H1 (cell line): ENCODE measurements around the gene TGFBR2. TPM values are rescaled to one million over a fixed set of nuclear protein-coding genes. Genes with fewer than 3 reads are reported as not detected.

Source experiments
- CTCF ChIA-PET: fragments of 300-600 bp; sonication (Branson Sonifier 250); formaldehyde crosslinking; loops from one replicate; lab custom pipeline; 2021; ENCODE audit not compliant: partially characterized antibody; lab: Charles Lee
- POLR2A ChIA-PET: fragments of 300-600 bp; sonication (Branson Sonifier 250); formaldehyde crosslinking; loops from one replicate; lab custom pipeline; 2021; ENCODE audit warnings: inconsistent platforms; ENCODE audit not compliant: partially characterized antibody; lab: Charles Lee
- DNase-seq, 2 experiments: peaks; one replicate each; pipeline versions ENCODE4 v3.0.0 to v3.0.0-alpha.2; 2010 to 2022; ENCODE audit warnings: low spot score in 2 of 2, low read depth in 1 of 2, mixed read lengths in 1 of 2
- FAIRE-seq: peaks from 2 replicates; lab custom pipeline; 2011; peaks lifted over from hg19 to GRCh38; lab: Jason Lieb, UNC
- H2AFZ ChIP-seq: 2 replicates; pipeline ENCODE4 v1.8.1; 2012; ENCODE audit warnings: low read length, inconsistent platforms
- H2AK5ac ChIP-seq: 2 replicates; pipeline ENCODE4 v1.6.1; 2013; ENCODE audit warnings: low read depth, low read length
- H2BK120ac ChIP-seq: replicated peaks from 2 replicates; pipeline ENCODE3; 2013; ENCODE audit warnings: low read depth, low read length, inconsistent platforms
- H2BK12ac ChIP-seq: 2 replicates; pipeline ENCODE4 v1.6.1; 2013; ENCODE audit warnings: low read depth, low read length
- H2BK15ac ChIP-seq: 2 replicates; pipeline ENCODE4 v1.6.1; 2013; ENCODE audit warnings: low read length
- H2BK20ac ChIP-seq: 2 replicates; pipeline ENCODE4 v1.6.1; 2013; ENCODE audit warnings: low read length
- H2BK5ac ChIP-seq: 2 replicates; pipeline ENCODE4 v1.6.1; 2013; ENCODE audit warnings: low read depth, low read length
- H3K14ac ChIP-seq: 2 replicates; pipeline ENCODE4 v1.6.1; 2013; ENCODE audit warnings: inconsistent platforms; ENCODE audit not compliant: insufficient read length
- H3K18ac ChIP-seq: 2 replicates; pipeline ENCODE4 v1.6.1; 2013; ENCODE audit warnings: low read length; ENCODE audit errors: extremely low read depth
- H3K23ac ChIP-seq: 2 replicates; pipeline ENCODE4 v1.6.1; 2013; ENCODE audit warnings: inconsistent platforms; ENCODE audit not compliant: insufficient read length
- H3K23me2 ChIP-seq: 2 replicates; pipeline ENCODE4 v1.6.1; 2013; ENCODE audit warnings: low read depth, low read length
- H3K27ac ChIP-seq: 2 replicates; pipeline ENCODE4 v1.6.1; 2011; ENCODE audit warnings: low read depth, low read length, inconsistent platforms
- H3K27me3 ChIP-seq, 4 experiments: replicated peaks in 1 of 4; 1 replicate in 1 of 4; 2 replicates in 3 of 4; pipeline versions ENCODE4 v1.6.1 to v1.8.1; 2011 to 2013; ENCODE audit warnings: low read length in 3 of 4, mild to moderate bottlenecking in 3 of 4, inconsistent platforms in 2 of 4, mixed read lengths in 2 of 4, moderate library complexity in 1 of 4; ENCODE audit not compliant: control insufficient read depth in 3 of 4, insufficient read depth in 3 of 4; ENCODE audit errors: extremely low read depth in 1 of 4
- H3K36me3 ChIP-seq, 4 experiments: 2 replicates each; pipeline versions ENCODE4 v1.6.1 to v1.8.1; 2011 to 2013; ENCODE audit warnings: mild to moderate bottlenecking in 4 of 4, low read length in 3 of 4, moderate library complexity in 2 of 4, control low read depth in 1 of 4, inconsistent platforms in 1 of 4; ENCODE audit not compliant: insufficient read depth in 4 of 4, control insufficient read depth in 2 of 4
- H3K4ac ChIP-seq: replicated peaks from 2 replicates; pipeline ENCODE3; 2013; ENCODE audit warnings: low read length, low read depth, mixed read lengths, inconsistent platforms; ENCODE audit not compliant: insufficient read length
- H3K4me1 ChIP-seq, 4 experiments: replicated peaks in 1 of 4; 1 replicate in 1 of 4; 2 replicates in 3 of 4; pipeline versions ENCODE4 v1.6.1 to v1.8.1; 2011 to 2013; ENCODE audit warnings: low read length in 3 of 4, inconsistent platforms in 2 of 4, mixed read lengths in 1 of 4; ENCODE audit not compliant: insufficient read depth in 4 of 4, control insufficient read depth in 3 of 4
- H3K4me2 ChIP-seq, 2 experiments: 2 replicates each; pipeline versions ENCODE4 v1.6.1 to v1.8.1; 2011 to 2013; ENCODE audit warnings: low read depth in 2 of 2, low read length in 2 of 2, control low read depth in 1 of 2, inconsistent platforms in 1 of 2, mild to moderate bottlenecking in 1 of 2; ENCODE audit not compliant: insufficient read depth in 1 of 2
- H3K4me3 ChIP-seq, 4 experiments: fragments of 200-600, 300-600 bp in 1 of 4; sonication (generic), shearing (Covaris generic), sonication (Bioruptor Twin) in 1 of 4; 2 replicates each; pipeline versions ENCODE4 v1.5.1 to v1.8.1; 2011 to 2016; ENCODE audit warnings: low read length in 4 of 4, low read depth in 3 of 4, control low read depth in 2 of 4, inconsistent platforms in 2 of 4, mild to moderate bottlenecking in 2 of 4, mixed read lengths in 1 of 4, moderate library complexity in 1 of 4; ENCODE audit not compliant: insufficient read depth in 2 of 4; ENCODE audit errors: extremely low read depth in 1 of 4
- H3K56ac ChIP-seq: replicated peaks from 2 replicates; pipeline ENCODE3; 2013; ENCODE audit warnings: low read depth, mild to moderate bottlenecking, mixed read lengths, low read length, inconsistent platforms; ENCODE audit not compliant: insufficient read length
- H3K79me1 ChIP-seq: 2 replicates; pipeline ENCODE4 v1.6.1; 2013; ENCODE audit warnings: low read depth, low read length, control low read depth
- H3K79me2 ChIP-seq, 2 experiments: 2 replicates each; pipeline versions ENCODE4 v1.6.1 to v1.8.1; 2012 to 2013; ENCODE audit warnings: low read length in 2 of 2, mild to moderate bottlenecking in 2 of 2, inconsistent platforms in 1 of 2; ENCODE audit not compliant: insufficient read depth in 2 of 2, control insufficient read depth in 1 of 2
- H3K9ac ChIP-seq, 4 experiments: replicated peaks in 1 of 4; 1 replicate in 1 of 4; 2 replicates in 3 of 4; pipeline versions ENCODE4 v1.6.1 to v1.8.1; 2011 to 2013; ENCODE audit warnings: low read depth in 3 of 4, low read length in 3 of 4, control low read depth in 2 of 4, mild to moderate bottlenecking in 2 of 4, moderate library complexity in 2 of 4, inconsistent platforms in 1 of 4; ENCODE audit errors: extremely low read depth in 1 of 4
- H3K9me3 ChIP-seq, 2 experiments: 2 replicates each; pipeline versions ENCODE4 v1.6.1 to v1.8.1; 2012 to 2013; ENCODE audit warnings: mild to moderate bottlenecking in 2 of 2, moderate library complexity in 2 of 2, control low read depth in 1 of 2, inconsistent platforms in 1 of 2, low read depth in 1 of 2, low read length in 1 of 2, mixed read lengths in 1 of 2; ENCODE audit not compliant: insufficient read depth in 2 of 2
- H4K20me1 ChIP-seq, 2 experiments: replicated peaks in 1 of 2; 2 replicates each; pipeline versions ENCODE3 to v1.8.1; 2011 to 2013; ENCODE audit warnings: inconsistent platforms in 2 of 2, low read length in 2 of 2, mild to moderate bottlenecking in 1 of 2; ENCODE audit not compliant: insufficient read depth in 2 of 2, control insufficient read depth in 1 of 2
- H4K5ac ChIP-seq: 2 replicates; pipeline ENCODE4 v1.6.1; 2013; ENCODE audit warnings: low read length, low read depth, mixed read lengths, inconsistent platforms; ENCODE audit not compliant: insufficient read length
- H4K8ac ChIP-seq: 2 replicates; pipeline ENCODE4 v1.8.0; 2013; ENCODE audit warnings: mild to moderate bottlenecking, moderate library complexity, low read length, inconsistent platforms; ENCODE audit not compliant: insufficient read depth; ENCODE audit errors: extremely low read depth
- H4K91ac ChIP-seq: replicated peaks from 2 replicates; pipeline ENCODE3; 2013; ENCODE audit warnings: low read length, mixed read lengths, inconsistent platforms; ENCODE audit not compliant: insufficient read length
- CREB1 ChIP-seq: IDR thresholded peaks from 2 replicates; pipeline ENCODE4 v1.6.1; 2012; ENCODE audit warnings: inconsistent platforms
- JUND ChIP-seq: IDR thresholded peaks from 2 replicates; pipeline ENCODE4 v1.6.1; 2011; ENCODE audit warnings: mild to moderate bottlenecking, improper control_type of control experiment, low read length
- POLR2AphosphoS5 ChIP-seq: IDR thresholded peaks from 2 replicates; pipeline ENCODE4 v1.6.1; 2011; ENCODE audit warnings: low read depth, low read length
- SP1 ChIP-seq: IDR thresholded peaks from 2 replicates; pipeline ENCODE4 v1.6.1; 2011; ENCODE audit warnings: low read depth, low read length
- ZNF274 ChIP-seq: IDR thresholded peaks from 2 replicates; pipeline ENCODE4 v1.7.0; 2012; ENCODE audit warnings: low read length, borderline replicate concordance; ENCODE audit errors: extremely low read depth
- WGBS, 2 experiments: shearing (Covaris generic) in 1 of 2; methylation state at CpG; one replicate each; pipeline versions ENCODE4 v1.1.6 to v1.1.7; 2013 to 2015; ENCODE audit warnings: low lambda C conversion rate in 2 of 2, mixed read lengths in 2 of 2, inconsistent platforms in 1 of 2, low coverage in 1 of 2, missing lambda C conversion rate in 1 of 2; ENCODE audit not compliant: insufficient replicate concordance in 2 of 2, insufficient coverage in 1 of 2, insufficient read length in 1 of 2; ENCODE audit errors: extremely low coverage in 1 of 2, missing lambda C conversion rate in 1 of 2; 5-methylcytosine and 5-hydroxymethylcytosine counted together
- polyA plus RNA-seq, 7 experiments: library from polyadenylated mRNA; depleted of rRNA in 3 of 7; stranded (reverse) in 5 of 7; unstranded in 2 of 7; fragments of >200 nt in 5 of 7; fragments of 200-250 nt in 2 of 7; gene quantifications; 1 replicate in 5 of 7; 2 replicates in 1 of 7; 4 replicates in 1 of 7; pipeline versions ENCODE4 v1.2.1 to v1.2.3, GENCODE V29; 2011 to 2013; ENCODE audit warnings: missing spikeins in 2 of 7, mixed read lengths in 2 of 7
- total RNA-seq: library from RNA; stranded (reverse); fragmentation: NEBNext Ultra II Directional; extraction: Animal tissue kit (Norgen Biotek cat#: 25700); gene quantifications from 2 replicates; pipeline ENCODE4 v1.2.1, GENCODE V29; 2021

Gene TGFBR2
- total and polyA plus RNA-seq, 2 of the 8 experiments (the other 6 are each of a cell fraction or from before 2014, with no cell fraction given) = 4.2 to 7.4 TPM

GRCh38 chr3:30659270-30660130 lies 53.1 kb downstream of the TGFBR2 start:
- Histone ChIP-seq H3K4me3 (no peak overlapping the region), H3K36me3 (peaks cover 0 to 16% (median 7%) of the 10 kb centered on the region in 4 experiments; a peak in 5 of 8 replicates), H3K4me1 (peaks cover 0 to 15% (median 6%) of the 10 kb centered on the region in 4 experiments; a peak in 4 of 7 replicates), H3K27me3 (no peaks in the 10 kb centered on the region), H2BK20ac (no peak overlapping the region), H3K23me2 (no peaks in the 10 kb centered on the region), H2BK5ac (peak overlapping the region; percentile 15; the same call in 1 of the 2 replicates), H4K91ac (no peak overlapping the region), H2BK12ac (peak overlapping the region; percentile 69), H3K79me1 (no peaks in the 10 kb centered on the region; the same call in 1 of the 2 replicates), H2BK120ac (no peak overlapping the region), H3K27ac (peak overlapping the region; percentile 29), H3K79me2 (no peaks in the 10 kb centered on the region), H3K56ac (no peak overlapping the region), H3K9ac (peak overlapping the region in 1 of 4 experiments; percentile 34; a peak in 1 of 7 replicates), H3K18ac (no peak overlapping the region; the same call in 1 of the 2 replicates), H3K9me3 (no peaks in the 10 kb centered on the region), H4K20me1 (no peaks in the 10 kb centered on the region), H3K4me2 (no peak overlapping the region), H3K23ac (no peak overlapping the region), H2BK15ac (0 out of 2 replicates have a peak overlapping the region, but pooled peaks have one; percentile 63), H4K5ac (no peak overlapping the region), H4K8ac (no peak overlapping the region), H3K4ac (no peak overlapping the region), H2AFZ (no peak overlapping the region), H2AK5ac (peak overlapping the region; percentile 69; the same call in 1 of the 2 replicates), H3K14ac (no peak overlapping the region)
- POLR2A ChIA-PET = interaction anchor here (0.7 kb wide), 1 partner anchor 8 kb away, joined by 3 read pairs; no protein-coding TSS in a partner anchor
- 92% methylated on average over 7 of the region's 7 CpGs; no CpG with 5 or more reads in 1 of the 2 experiments for WGBS, 2 experiments
- TF ChIP-seq SP1 (no peak), CREB1 (no peak), POLR2AphosphoS5 (no peak), JUND (peak; percentile 63), ZNF274 (no peak)
- no peak for DNase-seq
- CTCF ChIA-PET = interaction anchor here (0.7 to 2.2 kb wide), 5 partner anchors 8 to 81 kb away, joined by 3 to 6 read pairs (median 4); no protein-coding TSS in a partner anchor
- FAIRE-seq = no peak
